GM21528 (cell line): Measurements from ENCODE around the gene EIF2AK2.

Experiments used
- ATAC-seq: cut with Tn5 transposase; IDR thresholded peaks from one replicate; pipeline ENCODE4 v1.9.1; 2021; ENCODE audit warnings: mild to moderate bottlenecking, moderate library complexity; ENCODE audit not compliant: unreplicated experiment, low FRiP score

The EIF2AK2 gene

GRCh38 chr2:37173741-37174140 is 17.0 kb upstream of the EIF2AK2 start:
- no peak for ATAC-seq

DNA sequence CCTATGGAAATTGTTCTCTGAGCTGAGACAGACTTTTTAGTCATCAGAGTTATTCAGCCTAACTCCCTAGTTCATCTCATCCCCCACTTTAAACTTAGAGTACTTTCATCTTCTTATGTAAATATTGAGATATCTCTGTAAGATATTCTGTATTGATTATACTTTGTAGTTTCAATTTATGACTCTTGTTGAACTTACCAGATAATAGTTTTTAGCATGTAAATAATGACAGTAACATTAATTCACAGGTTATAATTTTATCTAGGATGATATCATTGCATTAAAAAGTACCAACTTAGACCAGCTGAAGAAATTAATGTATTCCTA is 14.8 kb upstream of the EIF2AK2 start:
- ATAC-seq = no peak

GRCh38 chr2:37168217-37168981 is 11.6 kb upstream of the EIF2AK2 start:
- ATAC-seq = no peak

DNA sequence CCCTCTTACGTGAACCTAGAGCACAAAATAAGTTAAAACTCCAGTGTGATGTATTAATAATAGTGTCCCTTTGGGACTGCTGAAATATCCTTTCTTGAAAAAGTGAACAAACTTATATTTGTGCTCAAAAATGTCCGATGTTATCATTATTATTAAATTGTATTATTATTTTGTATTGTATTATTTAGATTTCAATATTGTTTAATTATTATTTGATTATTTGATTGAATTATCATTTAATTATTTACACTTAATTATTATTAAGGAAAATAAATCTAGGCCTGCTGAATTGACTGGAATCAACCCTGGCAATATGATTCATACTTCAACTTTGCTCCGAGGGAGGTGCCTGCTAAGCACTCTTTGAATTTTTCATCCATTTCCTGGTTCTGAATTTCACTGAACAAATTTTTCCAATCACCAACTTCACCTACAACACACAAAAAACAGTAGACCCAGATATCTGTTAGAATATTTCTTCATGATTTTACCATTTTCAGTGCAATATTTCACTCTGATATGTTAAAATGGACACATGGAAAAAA is 10.9 kb upstream of the EIF2AK2 start:
- ATAC-seq = no peak

DNA sequence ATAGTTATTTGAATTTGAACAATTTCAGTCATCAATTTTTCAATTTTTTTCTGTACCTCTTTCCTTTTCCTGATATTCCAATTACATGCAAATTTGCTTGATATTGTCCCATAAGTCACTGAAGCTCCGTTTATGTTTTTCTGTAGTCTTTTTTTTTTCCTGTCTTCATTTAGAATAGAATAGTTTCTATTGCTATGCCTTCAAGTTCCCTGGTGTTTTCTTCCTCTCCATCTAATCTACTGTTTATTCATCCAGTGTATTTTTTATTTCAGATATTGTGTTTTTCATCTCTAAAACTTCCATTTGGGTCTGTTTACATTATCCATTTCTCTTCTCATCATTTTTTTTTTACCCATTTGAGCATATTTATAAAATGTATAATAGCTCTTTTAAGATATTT is 8.0 kb upstream of the EIF2AK2 start:
- no peak for ATAC-seq

GRCh38 chr2:37156071-37156856 is 516 bp downstream of the EIF2AK2 start:
- ATAC-seq = peak; percentile 36

DNA sequence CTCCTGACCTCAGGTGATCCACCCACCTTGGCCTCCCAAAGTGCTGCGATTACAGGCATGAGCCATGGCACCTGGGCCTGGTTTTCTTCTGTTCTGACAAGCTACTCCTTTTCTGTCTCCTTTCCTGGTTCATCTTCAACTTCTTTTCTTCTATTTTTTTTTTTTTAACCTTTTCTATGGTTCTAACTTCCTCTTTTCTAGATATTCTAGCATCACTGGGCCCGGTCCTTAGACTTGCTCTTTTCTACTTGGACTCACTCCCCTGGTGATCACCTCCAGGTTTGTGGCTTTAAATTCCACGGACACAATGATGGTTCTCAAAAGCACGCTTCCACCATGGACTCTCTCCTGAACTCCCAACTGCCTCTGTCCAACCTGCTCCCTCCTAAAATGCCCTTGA is 2.0 kb downstream of the EIF2AK2 start:
- ATAC-seq = no peak

GRCh38 chr2:37153224-37153623 is 3.6 kb downstream of the EIF2AK2 start:
- no peak for ATAC-seq

DNA sequence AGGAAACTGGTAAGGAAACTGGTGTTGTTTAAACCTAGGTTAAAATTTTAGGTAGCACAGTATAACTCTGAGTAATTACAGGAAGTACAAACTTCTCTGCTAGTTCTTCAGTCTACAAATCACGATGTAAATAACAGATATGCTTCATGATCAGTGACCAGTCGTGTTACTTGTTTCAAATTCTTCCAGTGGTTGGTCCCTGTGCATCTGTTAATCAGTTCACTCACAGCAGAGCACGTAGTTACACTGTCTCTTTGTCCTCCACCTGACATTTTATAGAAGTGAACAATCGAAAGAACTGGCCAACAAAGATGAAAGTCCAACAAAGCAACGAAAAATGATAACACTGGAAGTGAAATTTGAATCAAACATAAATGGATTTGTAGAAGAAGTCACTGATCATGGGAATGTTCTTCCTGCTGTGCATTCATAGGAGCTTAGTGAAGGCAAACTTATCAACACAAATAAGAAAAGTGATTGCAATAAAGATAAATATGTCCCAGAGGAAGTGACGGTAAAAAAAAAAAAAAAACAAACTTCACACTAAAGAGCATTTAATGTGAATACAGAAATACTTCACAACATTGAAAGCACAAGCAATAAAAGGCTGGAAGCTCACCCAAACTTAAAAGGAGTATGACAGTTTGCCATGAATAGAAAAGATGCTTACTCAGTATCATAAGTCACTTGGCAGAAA is 7.0 kb downstream of the EIF2AK2 start:
- no peak for ATAC-seq

DNA sequence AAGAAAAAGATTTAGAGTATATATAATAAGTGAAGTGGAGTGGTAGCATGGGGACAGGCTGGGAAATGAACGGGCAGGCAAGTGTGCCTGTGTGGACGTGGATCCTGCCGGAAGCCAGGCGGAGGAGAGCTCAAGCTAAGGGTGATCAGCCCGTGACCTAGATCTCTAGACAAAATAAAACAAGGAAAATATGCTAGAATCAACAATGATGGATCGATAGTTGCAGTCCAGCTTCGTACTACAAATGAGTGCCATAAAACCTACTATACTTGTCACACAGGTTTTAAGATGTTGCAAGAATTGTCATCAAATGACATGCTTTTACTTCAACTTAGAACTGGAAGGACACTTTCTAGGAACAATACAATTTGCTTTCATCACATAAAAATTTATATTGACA is 8.5 kb downstream of the EIF2AK2 start:
- no peak for ATAC-seq

DNA sequence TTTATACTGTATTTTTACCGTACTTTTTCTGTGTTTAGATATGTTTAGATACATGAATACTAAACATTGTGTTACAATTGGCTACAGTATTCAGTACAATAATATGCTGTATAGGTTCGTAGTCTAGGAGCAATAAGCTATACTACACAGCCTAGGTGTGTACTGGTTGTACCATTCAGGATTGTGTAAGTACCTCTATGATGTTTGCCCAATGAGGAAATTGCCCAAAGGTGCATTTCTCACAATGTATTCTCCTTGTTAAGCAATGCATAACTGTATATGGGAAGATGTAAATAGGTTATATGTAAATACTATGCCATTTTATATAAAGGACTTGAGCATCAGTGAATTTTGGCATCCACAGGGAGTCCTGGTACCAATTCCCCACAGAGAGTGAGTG is 10.7 kb downstream of the EIF2AK2 start:
- no peak for ATAC-seq

GRCh38 chr2:37143974-37144373 is 12.8 kb downstream of the EIF2AK2 start:
- ATAC-seq = no peak

DNA sequence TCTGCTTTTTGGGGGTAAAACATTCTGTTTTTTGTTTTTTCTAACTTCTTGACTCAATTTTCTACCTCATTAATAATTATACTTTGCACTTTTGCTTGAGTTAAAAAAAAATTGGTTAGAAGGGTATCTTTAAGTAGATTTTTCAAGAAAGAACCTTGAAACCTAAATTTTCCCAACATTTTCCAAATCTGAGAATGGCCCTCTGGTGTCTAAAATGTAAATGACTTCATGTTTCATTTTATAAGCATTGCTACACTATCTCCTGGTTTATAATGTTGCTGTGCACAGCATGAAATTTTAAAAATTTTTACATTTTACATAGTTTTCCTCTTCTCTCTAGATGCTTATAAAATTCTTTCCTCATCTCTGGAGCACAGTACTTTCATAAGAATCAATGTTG is 14.2 kb downstream of the EIF2AK2 start:
- no peak for ATAC-seq

GRCh38 chr2:37132914-37133313 is 23.9 kb downstream of the EIF2AK2 start:
- ATAC-seq = no peak

DNA sequence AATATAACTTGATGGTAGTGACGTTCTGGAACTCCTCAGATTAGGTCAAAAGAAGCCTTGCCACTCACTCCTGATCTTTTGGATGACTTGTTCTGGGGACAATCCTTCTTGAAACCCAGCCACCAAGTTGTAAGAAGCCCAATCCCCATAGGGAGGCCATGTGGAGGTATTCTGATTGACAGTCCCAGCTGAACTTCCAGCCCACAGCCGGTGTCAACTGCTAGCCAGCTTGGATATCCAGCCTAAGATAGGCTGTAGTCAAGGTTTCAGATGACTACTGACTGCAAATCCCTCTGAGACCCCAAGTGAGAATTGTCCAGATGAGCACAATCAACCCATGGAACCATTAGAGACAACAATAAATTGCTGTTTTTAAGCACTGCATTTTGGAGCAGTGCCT is 31.4 kb downstream of the EIF2AK2 start:
- no peak for ATAC-seq

DNA sequence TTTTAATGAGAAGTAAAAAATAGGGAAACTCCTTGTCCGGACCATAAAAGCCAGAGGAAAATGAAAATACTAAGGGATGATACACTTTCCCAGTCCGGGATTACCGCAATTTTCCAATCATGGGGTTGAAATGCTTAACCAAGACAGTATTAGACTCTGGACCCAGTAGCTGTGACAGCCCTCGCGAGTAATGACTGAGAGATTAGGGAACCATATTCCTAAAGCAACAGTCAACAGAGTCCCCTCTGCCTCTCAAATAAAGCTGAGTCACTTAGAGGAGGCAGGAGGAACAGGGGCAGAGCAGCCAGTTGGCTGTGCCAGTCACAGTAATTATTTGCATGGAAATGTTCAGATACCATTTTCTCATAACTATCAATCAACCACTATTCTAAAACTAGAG is 37.6 kb downstream of the EIF2AK2 start:
- no peak for ATAC-seq

GRCh38 chr2:37117566-37117965 is 39.2 kb downstream of the EIF2AK2 start:
- no peak for ATAC-seq

GRCh38 chr2:37111958-37112357 is 44.8 kb downstream of the EIF2AK2 start:
- no peak for ATAC-seq

- no peak for ATAC-seq
Observed at GRCh38 chr2:37110306-37111212, 46.2 kb downstream of the EIF2AK2 start.

- no peak for ATAC-seq
Observed at GRCh38 chr2:37109523-37109922, 47.3 kb downstream of the EIF2AK2 start.
